GM12878 (cell line): Measurements from ENCODE around the gene CALB2. TPM values are rescaled to one million over a fixed set of nuclear protein-coding genes. Genes with fewer than 3 reads are reported as not detected.

Source experiments
- ATAC-seq: fragments of 200-7000 bp; cut with Tn5 transposase; 3 replicates; pipeline ENCODE4 v1.9.1; 2020; ENCODE audit warnings: mild to moderate bottlenecking, moderate library complexity
- BruUV-seq: library from RNA; stranded (reverse); fragments of 400-500 nt; replicated peaks from 2 replicates; lab custom pipeline; 2021; lab: Mats Ljungman, UMichigan
- CTCF ChIA-PET: fragments of 300-600 bp; sonication (Branson Sonifier 250); formaldehyde crosslinking; extraction: SDS; loops from one replicate; lab custom pipeline; 2021; ENCODE audit warnings: inconsistent platforms; lab: Yijun Ruan, JAX
- POLR2A ChIA-PET: fragments of 350-600 bp; formaldehyde crosslinking; extraction: SDS; loops from one replicate; lab custom pipeline; 2021; ENCODE audit warnings: inconsistent platforms; lab: Charles Lee
- RAD21 ChIA-PET: fragments of 300-600 bp; sonication (Branson Sonifier 250); formaldehyde crosslinking; loops from one replicate; lab custom pipeline; 2023; ENCODE audit warnings: antibody characterized with exemption; ENCODE audit not compliant: unreplicated experiment; lab: Charles Lee
- SMC1A ChIA-PET: fragments of 300-600 bp; sonication (Branson Sonifier 250); formaldehyde crosslinking; loops from one replicate; lab custom pipeline; 2023; ENCODE audit not compliant: unreplicated experiment, uncharacterized antibody; lab: Charles Lee
- DNase-seq: peaks from one replicate; pipeline ENCODE4 v3.0.0-alpha.2; 2011; ENCODE audit warnings: low read depth, low spot score
- FAIRE-seq: peaks from 3 replicates; lab custom pipeline; 2011; peaks lifted over from hg19 to GRCh38; lab: Jason Lieb, UNC
- H2AFZ ChIP-seq: 2 replicates; pipeline ENCODE4 v1.6.0; 2011; ENCODE audit warnings: low read depth, low read length, control low read depth; ENCODE audit not compliant: control insufficient read depth
- H3K27ac ChIP-seq: 2 replicates; pipeline ENCODE4 v1.5.1; 2011; ENCODE audit warnings: control low read depth; ENCODE audit not compliant: control insufficient read depth, insufficient read depth
- H3K27me3 ChIP-seq, 2 experiments: replicated peaks in 1 of 2; 2 replicates each; pipeline versions ENCODE4 v1.6.0 to v1.6.1; 2011; ENCODE audit warnings: low read length in 1 of 2; ENCODE audit not compliant: control insufficient read depth in 2 of 2, insufficient read depth in 2 of 2
- H3K36me3 ChIP-seq, 2 experiments: 2 replicates each; pipeline ENCODE4 v1.5.1; 2011; ENCODE audit warnings: low read length in 1 of 2; ENCODE audit not compliant: control insufficient read depth in 2 of 2, insufficient read depth in 2 of 2
- H3K4me1 ChIP-seq: 2 replicates; pipeline ENCODE4 v1.6.1; 2011; ENCODE audit warnings: mild to moderate bottlenecking, low read length, moderate library complexity, mixed read lengths; ENCODE audit not compliant: control insufficient read depth, insufficient read depth
- H3K4me2 ChIP-seq: 2 replicates; pipeline ENCODE4 v1.6.0; 2011; ENCODE audit warnings: control low read depth; ENCODE audit not compliant: control insufficient read depth, insufficient read depth
- H3K4me3 ChIP-seq: fragments of 200-600 bp; sonication (generic); 2 replicates; pipeline ENCODE4 v1.5.1; 2016
- H3K79me2 ChIP-seq: 2 replicates; pipeline ENCODE4 v1.6.0; 2011; ENCODE audit warnings: low read length; ENCODE audit not compliant: control insufficient read depth, insufficient read depth
- H3K9ac ChIP-seq: 2 replicates; pipeline ENCODE4 v1.8.0; 2011; ENCODE audit warnings: low read length, control low read depth, mixed read lengths; ENCODE audit not compliant: control insufficient read depth, insufficient read depth
- H3K9me3 ChIP-seq: replicated peaks from 3 replicates; pipeline ENCODE4 v1.5.1; 2011; ENCODE audit warnings: mild to moderate bottlenecking, low read length; ENCODE audit not compliant: control insufficient read depth, insufficient read depth
- H4K20me1 ChIP-seq: 2 replicates; pipeline ENCODE4 v1.6.0; 2011; ENCODE audit not compliant: control insufficient read depth, insufficient read depth
- DPF2 ChIP-seq: fragments of 450-650 bp; IDR thresholded peaks from 2 replicates; pipeline ENCODE4 v1.6.1; 2017; ENCODE audit warnings: mild to moderate bottlenecking
- ETV6 ChIP-seq, 2 experiments: fragments of 450-650 bp in 1 of 2; IDR thresholded peaks in 1 of 2; conservative IDR thresholded peaks in 1 of 2; 2 replicates each; pipeline ENCODE4 v1.6.1; 2014; ENCODE audit warnings: antibody characterized with exemption in 1 of 2, borderline replicate concordance in 1 of 2, low read depth in 1 of 2, mild to moderate bottlenecking in 1 of 2, moderate library complexity in 1 of 2
- HCFC1 ChIP-seq: fragments of 150-350 bp; IDR thresholded peaks from 2 replicates; pipeline ENCODE4 v1.6.1; 2014; ENCODE audit warnings: low read length
- JUND ChIP-seq: IDR thresholded peaks from 2 replicates; pipeline ENCODE4 v1.6.1; 2012; ENCODE audit warnings: low read depth, mild to moderate bottlenecking, low read length, improper control_type of control experiment, moderate library complexity
- LARP7 ChIP-seq: fragments of 450-650 bp; IDR thresholded peaks from 2 replicates; pipeline ENCODE4 v1.6.1; 2017; ENCODE audit warnings: mild to moderate bottlenecking
- MEF2B ChIP-seq: fragments of 450-650 bp; IDR thresholded peaks from 2 replicates; pipeline ENCODE4 v1.6.1; 2018; ENCODE audit warnings: mild to moderate bottlenecking, moderate library complexity; ENCODE audit not compliant: partially characterized antibody, poor library complexity, severe bottlenecking
- MYC ChIP-seq: IDR thresholded peaks from 2 replicates; pipeline ENCODE4 v1.6.1; 2011; ENCODE audit warnings: mild to moderate bottlenecking, low read length, moderate library complexity, inconsistent platforms; ENCODE audit not compliant: insufficient read depth, insufficient replicate concordance, insufficient read length, severe bottlenecking
- NBN ChIP-seq: fragments of 450-650 bp; IDR thresholded peaks from 2 replicates; pipeline ENCODE4 v1.6.1; 2016
- NFYB ChIP-seq: IDR thresholded peaks from 2 replicates; pipeline ENCODE4 v1.6.1; 2011; ENCODE audit warnings: low read depth, mild to moderate bottlenecking, low read length, improper control_type of control experiment, moderate library complexity; ENCODE audit not compliant: insufficient read depth
- PAX5 ChIP-seq: IDR thresholded peaks from 2 replicates; pipeline ENCODE4 v1.6.1; 2011; ENCODE audit warnings: low read depth, low read length, borderline replicate concordance
- PAX8 ChIP-seq: fragments of 450-650 bp; IDR thresholded peaks from 2 replicates; pipeline ENCODE4 v1.6.1; 2017; ENCODE audit warnings: mild to moderate bottlenecking, moderate library complexity
- RELA ChIP-seq: fragments of 450-650 bp; IDR thresholded peaks from 2 replicates; pipeline ENCODE4 v1.8.0; 2014; ENCODE audit warnings: borderline replicate concordance; ENCODE audit not compliant: partially characterized antibody
- RFX5 ChIP-seq: IDR thresholded peaks from 2 replicates; pipeline ENCODE4 v1.6.1; 2011; ENCODE audit warnings: low read depth, low read length, improper control_type of control experiment
- SP1 ChIP-seq: IDR thresholded peaks from one replicate; pipeline ENCODE4 v1.6.1; 2011; ENCODE audit warnings: low read depth, low read length
- TAF1 ChIP-seq: IDR thresholded peaks from 2 replicates; pipeline ENCODE4 v1.6.1; 2011; ENCODE audit warnings: mild to moderate bottlenecking, low read depth, low read length, borderline replicate concordance
- WGBS: methylation state at CpG from one replicate; pipeline ENCODE4 v1.1.6; 2016; ENCODE audit warnings: low lambda C conversion rate; ENCODE audit not compliant: insufficient replicate concordance, insufficient coverage; ENCODE audit errors: missing lambda C conversion rate; 5-methylcytosine and 5-hydroxymethylcytosine counted together
- in situ Hi-C: fragments of 300-500 bp; cut with MboI; formaldehyde crosslinking; loops from 9 replicates; pipeline ENCODE4 v1.14.3; 2018; ENCODE audit warnings: mixed read lengths
- intact Hi-C: fragments of 100-400 bp; cut with micrococcal nuclease; formaldehyde crosslinking; loops from one replicate; pipeline ENCODE4 v1.14.2; 2022; ENCODE audit not compliant: unreplicated experiment
- polyA plus RNA-seq, 11 experiments: library from polyadenylated mRNA; depleted of rRNA in 4 of 11; unstranded in 6 of 11; stranded (reverse) in 5 of 11; fragments of >200 nt; fragmentation: Nextera tagmentation in 4 of 11; fragmentation: Illumina TruSeq in 1 of 11; extraction: Ambion mirVana in 4 of 11; extraction: Trizol in 1 of 11; gene quantifications; 1 replicate in 1 of 11; 2 replicates in 10 of 11; pipeline versions ENCODE4 v1.2.1 to v1.2.3, GENCODE V29; 2011 to 2016; ENCODE audit warnings: inconsistent platforms in 2 of 11, missing spikeins in 2 of 11, low read depth in 1 of 11
- total RNA-seq, 4 experiments: library from RNA; depleted of rRNA in 3 of 4; stranded (reverse); fragments of >200 nt in 3 of 4; fragmentation: Illumina TruSeq in 1 of 4; extraction: Trizol in 1 of 4; gene quantifications; 2 replicates each; pipeline versions ENCODE4 v1.2.1 to v1.2.3, GENCODE V29; 2013 to 2021
- TF ChIP-seq, protein P1 (sequence below): IDR thresholded peaks from 2 replicates; pipeline ENCODE4 v1.6.1; 2011; ENCODE audit warnings: mild to moderate bottlenecking, low read depth, low read length, moderate library complexity; ENCODE audit not compliant: insufficient replicate concordance
- TF ChIP-seq, protein P2 (sequence below): fragments of 450-650 bp; IDR thresholded peaks from 2 replicates; pipeline ENCODE4 v1.6.1; 2014; ENCODE audit warnings: mild to moderate bottlenecking
- TF ChIP-seq, protein P3 (sequence below): fragments of 450-650 bp; IDR thresholded peaks from 2 replicates; pipeline ENCODE4 v1.6.1; 2017; ENCODE audit warnings: mild to moderate bottlenecking, moderate library complexity

CALB2 gene
- total and polyA plus RNA-seq, 10 of the 15 experiments (the other 5 are each of a cell fraction or from before 2014, with no cell fraction given), result not detected

DNA sequence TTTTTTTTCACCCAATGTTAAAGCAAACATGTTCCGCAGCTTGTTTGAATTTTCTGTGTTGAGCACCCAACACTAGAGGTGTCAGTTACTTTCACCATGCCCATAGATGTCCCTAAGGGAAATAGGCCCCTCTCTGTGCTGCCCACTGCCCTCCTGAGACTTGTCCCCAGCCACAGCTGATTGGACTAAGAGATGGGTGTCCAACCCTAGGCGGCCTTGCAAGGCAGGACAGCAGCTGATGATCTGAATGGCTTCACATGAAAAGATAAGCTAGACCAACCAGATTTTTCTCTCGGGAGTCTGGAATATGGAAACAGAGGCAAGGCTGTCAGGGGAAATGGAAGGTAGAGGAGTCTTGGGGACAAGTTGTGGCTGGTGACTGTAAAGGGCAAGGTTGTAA lies 6.1 kb upstream of the CALB2 start:
- Histone ChIP-seq H3K4me2 (no peak overlapping the region), H3K4me3 (no peak overlapping the region), H3K36me3 (no peaks in the 10 kb centered on the region), H3K9me3 (no peaks in the 10 kb centered on the region), H3K9ac (no peak overlapping the region), H3K79me2 (no peaks in the 10 kb centered on the region), H2AFZ (no peak overlapping the region), H3K27me3 (peaks cover 0 to under 1% of the 10 kb centered on the region in 2 experiments; a peak in 2 of 4 replicates), H4K20me1 (no peaks in the 10 kb centered on the region), H3K4me1 (no peaks in the 10 kb centered on the region), H3K27ac (no peak overlapping the region)
- CTCF ChIA-PET, result no interaction called here
- 37% methylated on average over 3 of the region's 3 CpGs for WGBS
- RAD21 ChIA-PET, result no interaction called here
- no peak for DNase-seq
- SMC1A ChIA-PET, result interaction anchor here (1.4 kb wide), 1 partner anchor 40 kb away, joined by 4 read pairs; no protein-coding TSS in a partner anchor
- FAIRE-seq, result no peak
- POLR2A ChIA-PET, result no interaction called here
- no peak for ATAC-seq
- no TSS peak for BruUV-seq
- in situ Hi-C loops, result no loop called here
- intact Hi-C loops, result no loop called here
- TF ChIP-seq MEF2B (no peak), SP1 (no peak), PAX8 (no peak), HCFC1 (no peak), JUND (no peak), LARP7 (no peak), MYC (no peak), RELA (no peak), DPF2 (no peak), NFYB (no peak), NBN (no peak), ETV6 (conservative IDR thresholded peaks at IDR 0.05 in 1 of 2, IDR thresholded peaks at IDR 0.05 in 1 of 2; ENCODE audit: borderline replicate concordance in 1 of 2, low read depth in 1 of 2) (no peak), TAF1 (no peak), RFX5 (no peak), PAX5 (no peak)
- TF ChIP-seq, protein P1, sequence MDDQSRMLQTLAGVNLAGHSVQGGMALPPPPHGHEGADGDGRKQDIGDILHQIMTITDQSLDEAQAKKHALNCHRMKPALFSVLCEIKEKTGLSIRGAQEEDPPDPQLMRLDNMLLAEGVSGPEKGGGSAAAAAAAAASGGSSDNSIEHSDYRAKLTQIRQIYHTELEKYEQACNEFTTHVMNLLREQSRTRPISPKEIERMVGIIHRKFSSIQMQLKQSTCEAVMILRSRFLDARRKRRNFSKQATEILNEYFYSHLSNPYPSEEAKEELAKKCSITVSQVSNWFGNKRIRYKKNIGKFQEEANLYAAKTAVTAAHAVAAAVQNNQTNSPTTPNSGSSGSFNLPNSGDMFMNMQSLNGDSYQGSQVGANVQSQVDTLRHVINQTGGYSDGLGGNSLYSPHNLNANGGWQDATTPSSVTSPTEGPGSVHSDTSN, result no peak
- TF ChIP-seq, protein P2, sequence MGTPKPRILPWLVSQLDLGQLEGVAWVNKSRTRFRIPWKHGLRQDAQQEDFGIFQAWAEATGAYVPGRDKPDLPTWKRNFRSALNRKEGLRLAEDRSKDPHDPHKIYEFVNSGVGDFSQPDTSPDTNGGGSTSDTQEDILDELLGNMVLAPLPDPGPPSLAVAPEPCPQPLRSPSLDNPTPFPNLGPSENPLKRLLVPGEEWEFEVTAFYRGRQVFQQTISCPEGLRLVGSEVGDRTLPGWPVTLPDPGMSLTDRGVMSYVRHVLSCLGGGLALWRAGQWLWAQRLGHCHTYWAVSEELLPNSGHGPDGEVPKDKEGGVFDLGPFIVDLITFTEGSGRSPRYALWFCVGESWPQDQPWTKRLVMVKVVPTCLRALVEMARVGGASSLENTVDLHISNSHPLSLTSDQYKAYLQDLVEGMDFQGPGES, result no peak
- TF ChIP-seq, protein P3, sequence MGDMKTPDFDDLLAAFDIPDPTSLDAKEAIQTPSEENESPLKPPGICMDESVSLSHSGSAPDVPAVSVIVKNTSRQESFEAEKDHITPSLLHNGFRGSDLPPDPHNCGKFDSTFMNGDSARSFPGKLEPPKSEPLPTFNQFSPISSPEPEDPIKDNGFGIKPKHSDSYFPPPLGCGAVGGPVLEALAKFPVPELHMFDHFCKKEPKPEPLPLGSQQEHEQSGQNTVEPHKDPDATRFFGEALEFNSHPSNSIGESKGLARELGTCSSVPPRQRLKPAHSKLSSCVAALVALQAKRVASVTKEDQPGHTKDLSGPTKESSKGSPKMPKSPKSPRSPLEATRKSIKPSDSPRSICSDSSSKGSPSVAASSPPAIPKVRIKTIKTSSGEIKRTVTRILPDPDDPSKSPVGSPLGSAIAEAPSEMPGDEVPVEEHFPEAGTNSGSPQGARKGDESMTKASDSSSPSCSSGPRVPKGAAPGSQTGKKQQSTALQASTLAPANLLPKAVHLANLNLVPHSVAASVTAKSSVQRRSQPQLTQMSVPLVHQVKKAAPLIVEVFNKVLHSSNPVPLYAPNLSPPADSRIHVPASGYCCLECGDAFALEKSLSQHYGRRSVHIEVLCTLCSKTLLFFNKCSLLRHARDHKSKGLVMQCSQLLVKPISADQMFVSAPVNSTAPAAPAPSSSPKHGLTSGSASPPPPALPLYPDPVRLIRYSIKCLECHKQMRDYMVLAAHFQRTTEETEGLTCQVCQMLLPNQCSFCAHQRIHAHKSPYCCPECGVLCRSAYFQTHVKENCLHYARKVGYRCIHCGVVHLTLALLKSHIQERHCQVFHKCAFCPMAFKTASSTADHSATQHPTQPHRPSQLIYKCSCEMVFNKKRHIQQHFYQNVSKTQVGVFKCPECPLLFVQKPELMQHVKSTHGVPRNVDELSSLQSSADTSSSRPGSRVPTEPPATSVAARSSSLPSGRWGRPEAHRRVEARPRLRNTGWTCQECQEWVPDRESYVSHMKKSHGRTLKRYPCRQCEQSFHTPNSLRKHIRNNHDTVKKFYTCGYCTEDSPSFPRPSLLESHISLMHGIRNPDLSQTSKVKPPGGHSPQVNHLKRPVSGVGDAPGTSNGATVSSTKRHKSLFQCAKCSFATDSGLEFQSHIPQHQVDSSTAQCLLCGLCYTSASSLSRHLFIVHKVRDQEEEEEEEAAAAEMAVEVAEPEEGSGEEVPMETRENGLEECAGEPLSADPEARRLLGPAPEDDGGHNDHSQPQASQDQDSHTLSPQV, result no peak
